Caco-2 (cell line): Measurements from ENCODE around the gene LGALS7B. TPM values are rescaled to one million over a fixed set of nuclear protein-coding genes. Genes with fewer than 3 reads are reported as not detected.

Experiments used
- BruUV-seq: library from RNA; stranded (reverse); fragments of 400-500 nt; replicated peaks from 2 replicates; lab custom pipeline; 2021; lab: Mats Ljungman, UMichigan
- CTCF ChIA-PET: fragments of 300-600 bp; sonication (Branson Sonifier 250); formaldehyde crosslinking; loops from one replicate; lab custom pipeline; 2022; ENCODE audit warnings: antibody characterized with exemption; lab: Charles Lee
- POLR2A ChIA-PET: fragments of 300-600 bp; sonication (Branson Sonifier 250); formaldehyde crosslinking; loops from one replicate; lab custom pipeline; 2022; ENCODE audit warnings: antibody characterized with exemption; lab: Charles Lee
- DNase-seq, 2 experiments: peaks; one replicate each; pipeline versions ENCODE4 v3.0.0 to v3.0.0-alpha.2; 2020 to 2022
- H3K27me3 ChIP-seq: replicated peaks from 2 replicates; pipeline ENCODE4 v1.6.0; 2011; ENCODE audit warnings: low read length; ENCODE audit not compliant: control insufficient read depth, insufficient read depth
- H3K36me3 ChIP-seq: 2 replicates; pipeline ENCODE4 v1.5.1; 2011; ENCODE audit warnings: low read length; ENCODE audit not compliant: control insufficient read depth, insufficient read depth
- H3K4me1 ChIP-seq: fragments of 250-450 bp; sonication (Bioruptor Pico); 2 replicates; pipeline ENCODE4 v1.5.1; 2020; ENCODE audit warnings: mild to moderate bottlenecking
- H3K4me3 ChIP-seq: 2 replicates; pipeline ENCODE4 v1.5.1; 2011; ENCODE audit warnings: low read depth, mild to moderate bottlenecking, control low read depth, low read length
- H3K9me3 ChIP-seq: fragments of 250-450 bp; sonication (Bioruptor Pico); 2 replicates; pipeline ENCODE4 v1.5.1; 2020; ENCODE audit warnings: mild to moderate bottlenecking, moderate library complexity
- H3K27ac Mint-ChIP-seq: one replicate; pipeline ENCODE4 v1.8.0; 2022; ENCODE audit warnings: mixed read lengths; ENCODE audit not compliant: unreplicated experiment
- H3K27me3 Mint-ChIP-seq: one replicate; pipeline ENCODE4 v1.8.0; 2022; ENCODE audit warnings: mixed read lengths; ENCODE audit not compliant: insufficient read depth, unreplicated experiment
- H3K36me3 Mint-ChIP-seq: one replicate; pipeline ENCODE4 v1.8.0; 2022; ENCODE audit warnings: mild to moderate bottlenecking, mixed read lengths; ENCODE audit not compliant: insufficient read depth, unreplicated experiment
- H3K4me1 Mint-ChIP-seq: one replicate; pipeline ENCODE4 v1.8.0; 2022; ENCODE audit warnings: low read depth, mixed read lengths; ENCODE audit not compliant: unreplicated experiment
- H3K4me3 Mint-ChIP-seq: one replicate; pipeline ENCODE4 v1.8.0; 2022; ENCODE audit warnings: mild to moderate bottlenecking, moderate library complexity, mixed read lengths; ENCODE audit not compliant: unreplicated experiment
- H3K9me3 Mint-ChIP-seq: one replicate; pipeline ENCODE4 v1.8.0; 2022; ENCODE audit warnings: mixed read lengths; ENCODE audit not compliant: unreplicated experiment
- CTCF ChIP-seq, 2 experiments: fragments of 200-600 bp in 1 of 2; IDR thresholded peaks; 1 replicate in 1 of 2; 2 replicates in 1 of 2; pipeline versions ENCODE4 v1.5.1 to v1.8.0; 2011 to 2022; ENCODE audit warnings: antibody characterized with exemption in 1 of 2, control low read depth in 1 of 2, inconsistent platforms in 1 of 2, low read depth in 1 of 2, low read length in 1 of 2, mild to moderate bottlenecking in 1 of 2, moderate library complexity in 1 of 2; ENCODE audit not compliant: insufficient read depth in 1 of 2, severe bottlenecking in 1 of 2, unreplicated experiment in 1 of 2
- intact Hi-C: fragments of 100-400 bp; cut with micrococcal nuclease; formaldehyde crosslinking; loops from one replicate; pipeline ENCODE4 v1.10.0; 2022; ENCODE audit not compliant: unreplicated experiment
- total RNA-seq: library from RNA; stranded (reverse); gene quantifications from 2 replicates; pipeline ENCODE4 v1.2.3, GENCODE V29; 2022

The LGALS7B gene
- total RNA-seq, 1 experiment from 2014 or later = not detected

DNA sequence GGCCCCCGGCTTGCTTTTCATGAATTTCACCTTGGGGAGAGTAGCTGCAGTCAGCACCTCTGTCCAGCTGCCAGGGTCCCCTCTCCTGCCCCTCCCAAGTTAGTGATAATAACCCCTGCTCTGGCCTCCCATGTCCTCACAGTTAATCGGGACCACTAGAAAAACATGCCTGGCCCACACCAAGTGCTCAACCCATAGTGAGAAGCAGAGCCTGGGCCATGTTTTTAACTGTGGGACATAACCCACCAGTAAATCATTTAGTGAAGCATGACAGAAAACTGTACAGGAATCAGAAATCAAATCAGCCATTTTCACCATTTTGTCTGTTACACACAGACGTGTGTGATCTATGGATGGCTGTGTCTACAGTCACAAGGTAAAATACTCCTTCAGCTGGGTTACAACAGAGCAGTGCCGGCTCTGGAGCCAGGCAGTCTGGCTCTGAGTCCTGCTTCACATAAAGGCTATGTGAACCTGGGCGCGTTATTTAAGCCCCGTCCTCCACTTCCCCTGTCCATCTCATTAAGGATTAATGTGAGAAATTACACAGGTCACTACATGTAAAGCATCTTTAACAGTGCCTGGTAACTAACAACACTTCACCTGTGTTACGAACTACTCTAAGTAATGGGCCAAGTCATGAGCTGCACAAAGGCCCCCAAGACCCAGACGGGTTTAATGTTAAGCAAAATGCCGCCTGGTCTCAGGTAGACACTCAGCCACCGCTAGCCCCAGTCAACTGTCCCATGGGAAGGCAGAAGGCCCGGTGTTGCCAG lies 50.2 kb downstream of the LGALS7B start:
- Mint-ChIP-seq H3K4me3 (peak overlapping the region; percentile 12), H3K27ac (peak overlapping the region; percentile 65), H3K36me3 (peaks cover 100% of the 10 kb centered on the region), H3K9me3 (no peaks in the 10 kb centered on the region), H3K27me3 (no peaks in the 10 kb centered on the region), H3K4me1 (peaks cover 27% of the 10 kb centered on the region)
- Histone ChIP-seq H3K4me3 (no peak overlapping the region), H3K27me3 (no peaks in the 10 kb centered on the region), H3K4me1 (peaks cover 32% of the 10 kb centered on the region), H3K9me3 (no peaks in the 10 kb centered on the region), H3K36me3 (peaks cover 30% of the 10 kb centered on the region)
- BruUV-seq = no TSS peak
- intact Hi-C loops = loop anchor here (5.0 kb wide), 1 partner anchor 102 kb away; no protein-coding TSS in a partner anchor
- DNase-seq = no peak
- ChIA-PET CTCF (interaction anchor here (0.7 to 1.0 kb wide), 2 partner anchors 91 to 437 kb away, joined by 3 read pairs; partner anchors contain the start of genes FAM98C, MRPS12 and SARS2), POLR2A (interaction anchor here (0.6 to 1.9 kb wide), 3 partner anchors 10 to 102 kb away, joined by 3 to 18 read pairs (median 3); no protein-coding TSS in a partner anchor)
- TF ChIP-seq CTCF (IDR thresholded peaks at IDR 0.05; ENCODE audit: insufficient read depth in 1 of 2, low read depth in 1 of 2, low read length in 1 of 2, severe bottlenecking in 1 of 2, unreplicated experiment in 1 of 2) = no peak

GRCh38 chr19:38839816-38840582 lies 51.0 kb downstream of the LGALS7B start:
- Histone ChIP-seq H3K36me3 (peaks cover 31% of the 10 kb centered on the region), H3K4me1 (peaks cover 32% of the 10 kb centered on the region), H3K27me3 (no peaks in the 10 kb centered on the region), H3K9me3 (no peaks in the 10 kb centered on the region), H3K4me3 (no peak overlapping the region)
- H3K36me3 Mint-ChIP-seq = peaks cover 100% of the 10 kb centered on the region
- H3K4me1 Mint-ChIP-seq = peaks cover 33% of the 10 kb centered on the region
- intact Hi-C loops = loop anchor here (5.0 kb wide), 1 partner anchor 103 kb away; no protein-coding TSS in a partner anchor
- ChIA-PET POLR2A (interaction anchor here (0.6 to 1.9 kb wide), 3 partner anchors 8 to 36 kb away, joined by 3 to 18 read pairs (median 5); no protein-coding TSS in a partner anchor), CTCF (interaction anchor here (0.7 kb wide), 1 partner anchor 91 kb away, joined by 3 read pairs; the partner anchor contains the start of genes MRPS12 and SARS2)
- H3K27ac Mint-ChIP-seq = peak overlapping the region; percentile 65
- DNase-seq = no peak
- TF ChIP-seq CTCF (IDR thresholded peaks at IDR 0.05; ENCODE audit: insufficient read depth in 1 of 2, low read depth in 1 of 2, low read length in 1 of 2, severe bottlenecking in 1 of 2, unreplicated experiment in 1 of 2) = no peak
- H3K4me3 Mint-ChIP-seq = no peak overlapping the region
- BruUV-seq = no TSS peak
- no peaks in the 10 kb centered on the region for H3K9me3 Mint-ChIP-seq
- H3K27me3 Mint-ChIP-seq = no peaks in the 10 kb centered on the region

DNA sequence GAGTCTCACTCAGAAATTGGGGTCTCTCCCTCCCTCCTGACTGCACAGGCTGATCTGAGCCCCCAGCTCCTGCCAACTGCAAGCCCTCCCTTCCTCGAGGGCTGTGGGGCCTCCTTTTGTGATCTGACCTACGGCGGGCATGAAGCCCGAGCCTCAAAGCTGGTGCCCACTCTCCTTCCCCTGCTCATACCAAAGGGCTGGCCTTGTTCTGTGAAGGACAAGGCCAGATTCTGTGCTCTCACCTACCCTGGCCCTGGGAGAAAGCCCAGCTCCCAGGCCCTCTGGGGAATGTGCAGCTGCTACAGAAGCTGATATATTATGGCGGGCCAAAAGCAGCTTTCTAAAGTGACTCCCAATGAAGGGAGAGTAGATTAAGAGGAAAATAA lies 51.6 kb downstream of the LGALS7B start:
- Histone ChIP-seq H3K9me3 (no peaks in the 10 kb centered on the region), H3K4me3 (no peak overlapping the region), H3K27me3 (no peaks in the 10 kb centered on the region), H3K4me1 (peaks cover 32% of the 10 kb centered on the region), H3K36me3 (peaks cover 34% of the 10 kb centered on the region)
- Mint-ChIP-seq H3K27ac (peak overlapping the region; percentile 53), H3K4me1 (peaks cover 38% of the 10 kb centered on the region), H3K9me3 (no peaks in the 10 kb centered on the region), H3K36me3 (peaks cover 100% of the 10 kb centered on the region), H3K27me3 (no peaks in the 10 kb centered on the region), H3K4me3 (peak overlapping the region; percentile 44)
- POLR2A ChIA-PET = interaction anchor here (0.5 to 1.9 kb wide), 3 partner anchors 9 to 46 kb away, joined by 3 to 18 read pairs (median 5); no protein-coding TSS in a partner anchor
- intact Hi-C loops = no loop called here
- DNase-seq = no peak
- TF ChIP-seq CTCF (IDR thresholded peaks at IDR 0.05; ENCODE audit: insufficient read depth in 1 of 2, low read depth in 1 of 2, low read length in 1 of 2, severe bottlenecking in 1 of 2, unreplicated experiment in 1 of 2) = no peak
- CTCF ChIA-PET = no interaction called here
- BruUV-seq = no TSS peak
